HG02571 (cell line): ENCODE results near the gene ANKRD65.

ENCODE experiments used
- ATAC-seq: cut with Tn5 transposase; IDR thresholded peaks from one replicate; pipeline ENCODE4 v1.9.1; 2021; ENCODE audit warnings: mild to moderate bottlenecking, moderate library complexity; ENCODE audit not compliant: unreplicated experiment

The ANKRD65 gene

DNA sequence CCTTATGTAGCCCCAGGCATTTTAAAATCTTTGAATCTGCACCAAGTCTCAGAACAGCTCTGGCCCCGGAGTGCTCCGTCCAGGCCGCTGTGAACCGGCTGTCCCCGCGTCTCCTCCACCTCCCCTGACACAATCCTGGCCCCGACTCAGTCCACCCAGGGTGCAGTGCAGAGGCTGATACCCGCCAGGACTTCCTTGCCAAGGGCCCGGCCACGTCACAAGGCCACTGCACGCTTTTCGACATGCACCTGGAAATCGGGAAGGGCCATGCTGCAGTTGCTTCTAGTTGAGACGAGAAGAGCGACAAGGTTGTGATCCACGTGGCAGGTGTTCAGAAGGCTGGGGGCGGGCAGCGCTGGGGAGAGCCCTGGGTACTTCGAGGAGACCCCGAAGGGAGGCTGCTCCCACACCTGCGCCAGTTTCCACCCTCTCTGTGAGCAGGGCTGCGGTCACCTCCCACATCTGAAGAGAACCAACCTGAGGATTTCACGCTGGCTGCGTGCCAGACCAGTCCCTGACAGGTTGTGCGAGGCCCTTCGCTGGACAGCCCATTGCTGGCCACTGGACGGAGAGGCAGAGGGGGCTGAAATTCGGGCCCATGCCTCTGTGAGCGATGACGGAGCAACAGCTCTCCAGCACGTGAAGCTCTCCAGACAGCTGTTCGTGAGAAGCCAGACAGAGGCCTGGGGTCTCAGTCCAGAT is 21.1 kb upstream of the ANKRD65 start:
- no peak for ATAC-seq

DNA sequence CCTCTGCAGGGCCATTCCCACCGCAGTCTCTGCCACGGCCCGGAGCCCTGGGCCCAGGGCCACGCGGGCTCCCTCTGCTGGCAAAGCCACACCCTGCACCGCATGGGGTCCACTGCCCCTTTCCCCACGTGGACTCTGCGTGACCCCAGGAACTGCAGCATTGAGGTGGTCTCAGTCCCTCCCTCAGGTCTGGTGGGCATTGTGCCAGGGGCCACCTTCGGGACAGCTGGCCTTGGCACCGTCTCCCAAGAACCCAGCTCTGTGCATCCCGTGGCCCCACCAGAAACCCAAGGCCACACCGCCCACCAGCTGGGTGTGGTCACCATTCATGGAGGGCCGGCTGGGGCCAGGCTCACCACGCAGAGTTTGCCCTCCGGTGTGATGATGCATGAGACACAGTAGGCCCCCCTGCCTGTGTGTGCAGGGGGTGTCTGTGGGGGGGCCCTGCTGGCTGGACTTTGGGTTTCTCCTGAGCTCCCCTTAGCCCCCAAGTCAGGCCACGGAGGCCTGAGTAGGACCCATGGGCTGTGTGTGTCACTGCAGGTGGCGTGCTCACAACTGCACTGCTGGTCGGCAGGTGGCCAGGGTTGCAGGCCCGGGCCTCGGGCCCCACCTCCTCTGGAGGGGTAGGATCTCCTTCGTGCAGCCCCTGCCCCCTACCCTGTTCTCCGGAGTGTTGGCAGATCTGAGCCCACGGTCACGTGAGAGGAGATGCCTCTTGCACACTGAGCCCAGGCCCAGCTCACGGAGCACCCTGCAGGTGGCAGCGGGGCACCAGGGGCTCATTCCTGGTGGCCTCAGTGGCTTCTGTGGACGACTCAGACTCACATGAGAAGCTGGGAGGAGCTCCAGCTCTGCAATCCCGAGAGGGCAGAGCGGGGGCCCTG is 20.2 kb upstream of the ANKRD65 start:
- no peak for ATAC-seq

DNA sequence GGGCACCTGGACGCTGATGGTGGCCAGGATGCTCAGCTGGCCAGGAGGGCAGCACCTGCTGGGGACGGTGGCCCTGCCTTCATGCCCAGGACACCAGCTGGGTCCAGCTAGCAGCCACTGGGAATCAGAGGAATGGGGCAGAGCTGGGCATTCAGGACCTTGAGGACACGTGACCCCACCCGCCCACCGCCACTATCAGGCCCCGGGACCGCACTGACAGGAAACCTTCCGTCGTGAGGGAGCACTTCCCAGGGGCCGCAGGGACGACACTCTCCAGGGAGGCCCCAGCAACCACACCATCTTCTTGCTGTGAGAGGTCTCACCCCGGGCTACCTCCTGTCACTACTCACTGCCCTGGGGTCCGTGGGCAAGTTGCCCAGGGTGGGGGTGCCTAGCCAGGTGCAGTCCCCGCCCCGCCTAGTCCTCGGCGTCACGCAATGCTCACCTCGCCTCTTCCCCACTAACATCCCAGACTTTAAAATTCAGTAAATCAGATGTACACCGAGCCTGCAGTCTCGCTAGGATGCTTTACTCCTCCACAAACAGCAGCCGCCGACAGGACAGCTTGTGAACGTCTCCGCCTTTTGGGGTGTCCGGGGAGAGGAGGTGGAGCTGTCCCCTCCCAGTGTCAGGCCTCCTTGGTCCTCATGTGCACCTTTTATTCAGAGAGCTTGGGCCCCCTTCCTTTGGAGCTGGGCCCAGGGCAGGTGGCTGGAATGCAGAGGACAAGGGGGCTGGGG is 19.4 kb upstream of the ANKRD65 start:
- ATAC-seq, result no peak

DNA sequence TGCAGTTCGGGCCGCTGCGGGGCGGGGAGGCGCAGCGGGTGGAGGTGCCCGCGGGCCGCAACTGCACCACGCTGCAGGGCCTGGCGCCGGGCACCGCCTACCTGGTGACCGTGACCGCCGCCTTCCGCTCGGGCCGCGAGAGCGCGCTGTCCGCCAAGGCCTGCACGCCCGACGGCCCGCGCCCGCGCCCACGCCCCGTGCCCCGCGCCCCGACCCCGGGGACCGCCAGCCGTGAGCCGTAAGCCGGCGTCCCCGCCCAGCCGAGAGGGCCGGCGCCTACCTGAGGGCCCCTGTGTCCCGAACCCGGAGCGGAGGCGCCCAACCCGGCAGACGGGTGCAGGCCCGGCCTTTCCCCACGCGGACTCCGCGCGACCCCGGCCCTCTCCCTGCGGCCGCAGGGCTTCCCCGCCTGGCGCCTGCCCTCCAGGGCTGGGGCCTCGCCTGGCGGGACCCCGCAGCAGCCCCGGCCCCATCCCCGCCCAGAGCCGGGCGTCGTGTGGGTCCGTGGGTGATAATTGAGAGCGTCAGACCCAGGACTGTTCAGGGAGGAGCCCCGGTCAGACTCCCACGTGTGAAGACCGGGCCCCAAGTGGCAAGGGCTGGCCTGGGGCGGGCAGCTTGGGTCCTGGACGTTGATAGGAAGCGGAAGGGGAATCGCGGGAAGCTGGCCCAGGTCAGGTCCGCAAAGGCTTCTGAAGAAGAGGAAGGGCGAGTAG is 18.6 kb upstream of the ANKRD65 start:
- ATAC-seq, result no peak

DNA sequence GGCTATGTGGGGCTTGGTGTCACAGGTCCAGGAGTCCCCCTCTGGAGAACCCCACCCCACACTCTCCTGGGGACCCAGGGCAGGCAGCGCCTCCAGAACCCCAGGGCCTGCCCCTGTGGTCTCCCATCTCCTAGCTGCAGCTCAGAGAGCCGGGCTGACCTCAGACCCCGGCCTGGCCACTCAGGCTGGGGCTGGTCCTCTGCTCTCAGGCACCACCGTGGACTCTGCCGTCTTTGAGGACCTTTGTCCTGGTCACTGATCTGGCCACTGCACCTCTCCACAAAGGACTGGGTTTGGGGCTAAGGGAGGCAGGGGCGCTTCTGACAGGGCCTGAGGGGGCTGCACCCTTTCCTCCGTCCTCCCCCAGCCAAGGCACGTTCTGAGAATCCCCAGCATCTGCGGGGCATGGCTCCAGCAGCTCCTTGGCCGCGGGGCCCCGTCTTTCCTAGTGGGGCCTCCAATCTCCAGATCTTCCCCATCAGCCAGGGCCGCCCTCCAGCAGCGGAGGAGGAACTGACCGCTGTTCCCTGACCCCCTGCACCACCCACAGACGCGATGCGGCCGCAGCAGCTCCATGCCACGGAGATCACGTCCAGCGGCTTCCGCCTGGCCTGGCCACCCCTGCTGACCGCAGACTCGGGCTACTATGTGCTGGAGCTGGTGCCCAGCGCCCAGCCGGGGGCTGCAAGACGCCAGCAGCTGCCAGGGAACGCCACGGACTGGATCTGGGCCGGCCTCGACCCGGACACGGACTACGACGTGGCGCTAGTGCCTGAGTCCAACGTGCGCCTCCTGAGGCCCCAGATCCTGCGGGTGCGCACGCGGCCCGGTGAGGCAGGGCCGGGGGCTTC is 17.7 kb upstream of the ANKRD65 start:
- ATAC-seq, result no peak

DNA sequence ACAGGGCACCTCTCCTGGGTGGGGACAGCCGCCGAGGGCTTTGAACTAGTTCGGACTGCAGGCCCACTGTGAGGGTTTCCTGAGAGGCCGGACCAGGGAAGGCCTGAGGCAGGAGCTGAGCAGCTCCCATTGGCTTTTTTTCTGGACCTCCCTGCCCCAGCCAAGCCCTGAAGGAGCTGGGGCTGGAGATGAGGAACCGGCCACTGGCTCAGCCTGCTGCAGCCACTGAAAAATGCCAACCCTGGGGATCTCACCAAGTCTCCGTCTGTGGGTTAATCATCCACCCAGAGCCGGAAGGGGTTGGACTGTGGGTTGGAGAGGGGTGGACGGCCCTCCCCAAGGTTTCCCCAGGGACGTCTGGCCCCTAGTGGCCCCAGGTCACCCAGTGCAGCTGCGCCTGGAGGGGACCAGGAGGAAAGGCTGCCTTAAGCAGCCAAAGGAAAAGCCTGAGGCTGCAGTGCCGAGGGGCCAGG is 16.9 kb upstream of the ANKRD65 start:
- no peak for ATAC-seq

DNA sequence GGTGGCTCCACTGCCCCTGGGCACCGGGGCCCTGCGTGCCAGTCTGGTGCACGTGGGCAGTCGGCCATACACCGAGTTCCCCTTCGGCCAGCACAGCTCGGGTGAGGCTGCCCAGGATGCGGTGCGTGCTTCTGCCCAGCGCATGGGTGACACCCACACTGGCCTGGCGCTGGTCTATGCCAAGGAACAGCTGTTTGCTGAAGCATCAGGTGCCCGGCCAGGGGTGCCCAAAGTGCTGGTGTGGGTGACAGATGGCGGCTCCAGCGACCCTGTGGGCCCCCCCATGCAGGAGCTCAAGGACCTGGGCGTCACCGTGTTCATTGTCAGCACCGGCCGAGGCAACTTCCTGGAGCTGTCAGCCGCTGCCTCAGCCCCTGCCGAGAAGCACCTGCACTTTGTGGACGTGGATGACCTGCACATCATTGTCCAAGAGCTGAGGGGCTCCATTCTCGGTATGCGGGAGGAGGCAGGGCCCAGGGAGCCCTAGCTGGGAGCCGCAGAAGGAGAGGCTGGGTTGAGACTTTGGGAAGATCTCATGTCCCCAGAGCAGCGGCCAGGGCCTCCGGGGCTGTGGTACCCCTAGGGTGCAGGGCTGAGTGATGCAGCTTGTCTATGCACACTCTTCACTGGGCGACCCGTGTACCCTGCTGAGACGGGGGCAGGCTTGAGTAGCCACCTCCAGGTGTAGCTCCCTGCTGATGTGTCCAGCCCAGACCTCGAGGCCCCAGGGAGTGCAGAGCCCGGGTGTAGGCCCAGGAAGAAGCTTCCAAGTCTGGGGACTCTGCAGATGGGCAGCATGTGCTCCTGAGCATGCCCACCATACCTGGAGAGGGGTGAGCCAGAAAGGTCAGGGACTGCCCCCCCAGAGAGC is 16.2 kb upstream of the ANKRD65 start:
- no peak for ATAC-seq

DNA sequence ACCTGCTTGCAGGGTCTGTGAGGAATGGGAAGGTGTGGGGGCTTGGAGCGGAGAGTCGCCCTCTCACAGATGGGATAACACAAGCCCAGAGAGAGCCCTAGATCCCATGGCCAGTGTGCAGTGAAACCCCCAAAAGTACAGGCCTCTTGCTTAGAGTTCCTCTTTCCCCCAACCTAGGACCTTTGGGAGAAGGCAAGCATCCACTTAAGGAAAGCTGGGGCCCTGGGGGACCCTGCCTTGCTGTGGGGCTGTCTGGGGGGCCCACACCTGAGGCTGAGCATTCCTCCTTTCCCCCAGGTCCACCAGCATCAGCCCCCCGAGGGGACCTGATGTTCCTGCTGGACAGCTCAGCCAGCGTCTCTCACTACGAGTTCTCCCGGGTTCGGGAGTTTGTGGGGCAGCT is 15.6 kb upstream of the ANKRD65 start:
- no peak for ATAC-seq

DNA sequence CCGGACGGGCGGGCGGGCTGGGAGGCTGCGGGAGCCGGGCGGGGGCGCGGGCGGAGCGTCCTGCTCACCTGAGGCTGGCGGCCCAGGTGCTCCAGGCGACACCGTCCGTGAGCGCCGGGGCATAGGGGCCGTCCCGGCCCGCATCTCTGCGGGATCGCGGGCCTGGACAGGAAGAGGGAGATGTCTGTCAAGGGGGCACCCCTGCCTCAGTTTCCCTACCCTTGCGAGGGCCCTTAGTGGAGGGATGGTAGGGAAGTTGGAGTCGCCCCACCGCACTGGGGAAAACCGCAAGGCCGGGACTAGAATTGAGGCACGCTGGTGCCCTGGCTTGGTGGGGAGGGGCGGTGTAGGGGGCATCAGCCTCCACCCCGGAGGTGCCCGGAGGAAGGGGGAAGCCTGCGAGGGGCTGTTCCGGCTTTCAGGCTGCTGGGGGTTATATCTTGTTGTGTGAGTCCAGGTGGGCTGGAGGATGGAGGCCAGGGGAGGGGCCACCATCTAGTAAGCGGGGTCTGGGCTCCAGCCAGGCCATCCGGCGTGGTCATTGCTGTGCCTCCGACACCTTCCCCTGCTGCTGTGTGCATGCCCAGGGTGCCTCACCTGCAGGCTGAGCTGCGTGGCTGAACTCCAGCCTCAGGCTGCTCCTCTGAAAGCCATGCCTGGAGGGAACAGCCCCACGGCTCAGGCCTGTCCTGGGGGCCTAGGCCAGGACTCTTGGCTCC is 15.0 kb upstream of the ANKRD65 start:
- no peak for ATAC-seq

DNA sequence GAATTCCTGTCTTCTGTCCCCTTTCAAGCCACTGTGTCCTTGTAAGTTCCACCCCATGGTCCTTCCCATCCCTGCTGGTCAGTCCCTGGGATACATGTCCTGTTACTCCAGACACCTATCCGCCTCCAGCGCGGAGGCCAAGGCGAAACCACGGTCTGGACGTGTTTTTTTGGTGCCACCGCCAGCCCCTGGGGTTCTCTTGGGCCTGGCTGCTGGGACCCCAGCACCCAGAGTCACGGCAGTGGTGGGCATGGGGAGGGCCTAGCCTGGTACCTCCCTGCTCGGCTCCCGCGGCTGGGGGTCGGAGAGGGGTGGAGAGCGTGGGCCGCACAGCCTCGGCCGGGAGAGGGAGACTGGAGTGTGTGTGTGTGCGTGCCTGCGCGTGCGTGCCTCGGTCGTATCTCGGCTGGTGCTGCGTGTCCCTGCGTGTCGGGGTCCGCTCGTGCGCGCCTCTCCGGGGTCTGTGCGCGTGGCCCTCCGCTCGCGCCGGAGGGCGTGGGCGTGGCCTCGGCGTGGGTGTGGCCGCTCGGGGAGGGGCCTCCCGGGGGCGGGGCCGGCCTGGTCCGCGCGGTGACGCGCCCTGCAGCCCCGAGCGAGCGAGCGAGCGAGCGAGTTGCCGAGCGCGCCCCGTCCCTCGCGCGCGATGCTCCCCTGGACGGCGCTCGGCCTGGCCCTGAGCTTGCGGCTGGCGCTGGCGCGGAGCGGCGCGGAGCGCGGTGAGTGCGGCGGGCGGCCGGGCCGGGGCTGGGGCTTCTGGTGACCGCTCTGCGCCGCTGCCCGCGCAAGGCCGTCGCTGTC is 14.2 kb upstream of the ANKRD65 start, which contains the start of gene VWA1:
Gene VWA1 (plus strand): TSS at position 585 of the 798 bp plus-strand sequence. CDS start 59 bp downstream, at position 644.
- ATAC-seq, result no peak

DNA sequence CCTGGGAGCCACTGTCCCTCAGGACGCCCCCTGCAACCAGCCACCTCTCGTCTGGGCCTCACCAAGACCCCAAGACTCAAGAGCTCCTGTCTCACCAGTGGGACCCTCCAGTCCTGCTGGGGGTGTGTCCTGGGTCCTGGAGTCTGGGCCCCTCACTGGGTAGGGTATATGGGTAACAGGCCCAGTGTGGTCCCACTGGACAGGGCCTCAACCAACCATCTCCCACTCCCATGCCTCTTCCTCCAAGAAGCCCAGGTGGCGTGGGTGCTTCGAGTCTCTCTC is 13.7 kb upstream of the ANKRD65 start:
- ATAC-seq, result no peak

DNA sequence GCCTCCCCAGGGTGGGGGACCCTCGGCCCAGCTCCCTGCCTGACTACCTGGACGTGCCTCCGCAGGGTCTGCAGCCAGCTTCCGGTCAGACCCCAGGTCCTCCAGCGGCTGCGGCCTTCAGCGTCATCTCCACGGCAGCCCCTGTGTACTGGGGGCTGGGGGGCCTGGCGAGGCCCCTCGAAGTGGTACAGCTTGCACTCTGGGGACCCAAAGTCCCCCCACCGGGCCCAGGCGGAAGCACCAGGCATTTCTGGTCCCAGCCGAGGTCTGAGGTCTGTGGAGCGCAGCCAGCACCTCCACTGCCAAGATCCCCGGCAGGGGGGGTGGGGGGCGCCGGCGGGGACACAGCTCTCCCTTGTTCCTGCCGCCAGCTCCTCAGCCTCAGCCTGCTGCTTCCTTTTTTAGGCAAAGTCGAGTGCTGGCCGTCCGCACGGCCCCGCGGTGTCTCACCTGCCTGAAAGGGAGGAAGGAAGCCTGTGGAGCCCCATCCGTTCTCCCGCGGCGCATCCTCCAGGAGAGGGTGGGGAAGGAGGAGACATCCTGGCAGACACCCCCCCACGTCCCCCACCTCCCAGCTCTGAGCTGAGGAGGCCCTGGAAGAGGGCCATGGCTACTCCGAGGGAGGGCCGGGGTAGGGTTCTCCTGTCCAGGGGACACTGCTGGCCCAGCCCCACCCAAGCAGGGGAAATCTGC is 13.2 kb upstream of the ANKRD65 start:
- no peak for ATAC-seq

DNA sequence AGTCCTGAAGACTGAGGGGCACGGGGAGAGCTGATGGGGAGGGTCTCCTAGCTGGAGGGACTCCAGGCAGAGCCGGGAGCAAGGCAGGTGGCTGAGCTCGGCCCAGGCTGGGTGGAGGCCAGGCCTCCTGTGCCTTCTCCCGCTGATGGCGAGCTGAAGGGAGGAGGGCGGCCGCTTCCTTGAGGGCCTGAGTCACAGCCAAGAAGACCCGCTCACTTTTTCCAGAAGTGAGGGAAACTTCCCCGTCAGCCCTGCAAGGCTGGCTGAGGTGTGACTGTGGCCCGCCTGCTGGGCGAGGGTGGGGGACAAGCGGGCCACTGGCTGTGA is 12.7 kb upstream of the ANKRD65 start:
- no peak for ATAC-seq

DNA sequence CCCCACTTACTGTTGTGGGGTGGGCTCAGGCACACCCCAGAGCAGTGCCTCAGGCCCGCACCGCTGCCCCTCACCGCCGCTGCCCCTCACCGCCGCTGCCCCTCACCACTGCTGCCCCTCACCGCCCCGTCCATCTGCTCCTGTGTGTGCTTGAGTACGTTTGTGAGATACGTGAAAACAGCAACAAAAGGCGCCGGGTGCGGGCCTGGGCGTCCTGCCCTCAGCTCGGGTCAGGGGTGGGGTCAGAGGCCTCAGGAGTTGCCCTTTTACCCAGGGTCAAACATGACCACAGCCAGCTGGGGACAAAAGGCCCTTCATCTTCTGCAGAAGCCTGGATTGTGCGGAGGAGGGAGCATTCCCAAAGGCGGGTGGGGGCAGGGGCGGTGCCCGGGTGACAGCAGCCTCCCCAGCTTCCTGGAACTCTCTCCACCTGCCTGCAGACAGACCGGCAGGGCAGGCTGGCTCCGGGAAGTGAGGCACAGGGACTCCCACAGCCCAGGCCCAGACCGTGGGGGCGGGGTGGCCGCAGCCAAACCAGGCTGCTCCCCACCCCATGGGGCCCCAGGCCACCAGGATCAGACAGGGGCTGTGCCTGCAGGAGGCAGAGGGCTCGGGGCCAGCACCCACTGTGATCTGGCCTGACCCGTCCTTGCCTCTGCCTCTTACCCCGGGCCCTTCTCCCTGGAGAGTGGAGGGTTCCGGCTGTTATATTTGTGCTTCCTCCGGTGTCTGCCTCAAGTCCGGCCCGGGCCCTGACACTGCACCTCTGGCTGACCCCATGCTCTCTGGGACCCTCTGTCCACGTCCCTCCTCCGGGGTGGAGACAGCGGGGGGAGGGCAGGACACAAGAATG is 12.1 kb upstream of the ANKRD65 start:
- no peak for ATAC-seq

DNA sequence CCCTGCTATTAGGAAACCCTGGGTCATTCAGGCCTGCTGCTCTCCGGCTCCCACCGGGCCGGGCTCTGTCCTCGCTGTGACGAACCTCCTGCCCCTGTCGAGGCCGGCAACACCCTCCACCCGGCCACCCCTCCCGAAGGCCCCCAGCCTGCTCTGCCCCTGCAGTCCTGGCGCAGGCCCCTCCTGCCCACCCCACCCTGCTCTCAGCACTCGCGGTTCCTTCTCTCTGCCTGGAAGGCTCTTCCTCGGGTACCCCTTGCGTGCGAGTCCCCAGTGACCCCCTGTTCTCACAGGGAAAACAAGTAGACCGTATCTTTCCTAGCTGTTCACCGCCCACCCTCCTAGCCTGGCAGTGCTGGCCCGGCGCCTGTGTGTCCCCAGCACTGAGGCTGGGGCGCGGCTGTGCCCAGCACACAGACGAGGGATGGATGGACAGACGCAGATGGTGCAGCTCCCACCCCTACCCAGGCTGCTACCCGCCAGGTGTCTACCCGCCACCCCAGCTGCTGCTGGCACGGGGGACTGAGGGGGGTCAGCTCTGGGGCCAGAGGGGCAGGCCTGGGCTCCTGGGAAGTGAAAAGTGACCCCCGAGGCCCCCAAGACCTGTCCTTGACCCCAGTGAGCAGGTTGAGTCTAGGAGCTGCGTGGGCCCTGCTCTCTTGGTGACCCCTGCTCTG is 11.3 kb upstream of the ANKRD65 start:
- no peak for ATAC-seq

DNA sequence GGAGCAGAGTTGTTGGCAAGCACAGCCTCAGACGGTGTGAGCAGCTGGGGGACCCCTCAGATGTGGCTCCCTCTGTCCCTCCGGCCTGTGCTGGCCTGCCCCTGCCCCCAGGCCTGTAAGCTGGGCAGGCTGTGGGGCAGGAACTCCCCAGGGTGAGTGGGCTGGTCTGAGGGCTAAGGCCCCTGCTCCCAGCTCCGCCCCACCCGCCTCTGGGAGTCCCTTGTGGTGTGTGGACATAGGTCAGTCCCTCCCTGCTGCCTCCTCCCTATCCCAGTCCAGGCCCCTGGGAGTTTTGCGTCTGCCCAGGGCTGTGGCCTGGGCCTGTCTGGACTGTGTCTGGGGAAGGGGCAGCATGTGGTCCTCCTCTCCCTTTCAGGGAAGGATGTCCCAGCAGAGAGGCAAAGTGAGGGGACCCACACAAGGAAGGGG is 10.8 kb upstream of the ANKRD65 start:
- no peak for ATAC-seq
